Subcutaneous adipose tissue (tissue), 4 donors: ENCODE results near the gene USP34. TPM values are rescaled to one million over a fixed set of nuclear protein-coding genes. Genes with fewer than 3 reads are reported as not detected.

Source experiments
- total RNA-seq, 4 donors: library from RNA; depleted of rRNA; stranded (reverse); fragments of >200 nt; gene quantifications; one replicate each; pipeline ENCODE4 v1.1.0, GENCODE V29; 2016
- TF ChIP-seq, protein P1 (sequence below): fragments of 450-650 bp; IDR thresholded peaks from one replicate; pipeline ENCODE4 v1.5.1; 2016; ENCODE audit warnings: low read depth, mild to moderate bottlenecking, control low read depth, antibody characterized with exemption, moderate library complexity

The USP34 gene
- total RNA-seq, 4 donors from 2014 or later: 137 to 225 (median 148) TPM

DNA sequence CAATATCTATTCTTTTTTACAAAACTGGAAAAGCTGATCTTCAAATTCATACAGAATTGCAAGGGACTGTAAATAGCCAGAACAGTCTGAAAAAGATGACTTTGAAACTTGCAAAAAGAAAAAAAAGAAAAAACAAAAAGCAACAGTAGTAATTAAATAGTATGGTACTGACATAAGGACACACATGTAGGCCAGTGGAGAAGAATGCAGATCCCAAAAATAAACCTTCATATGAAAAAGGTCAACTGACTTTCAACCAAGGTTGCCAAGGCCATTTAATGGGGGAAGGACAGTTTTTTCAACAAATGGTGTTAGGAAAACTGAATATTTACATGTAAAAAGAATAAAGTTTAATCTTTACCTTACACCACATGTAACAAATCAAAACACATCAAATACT lies 111.8 kb downstream of the USP34 start:
- TF ChIP-seq, protein P1, sequence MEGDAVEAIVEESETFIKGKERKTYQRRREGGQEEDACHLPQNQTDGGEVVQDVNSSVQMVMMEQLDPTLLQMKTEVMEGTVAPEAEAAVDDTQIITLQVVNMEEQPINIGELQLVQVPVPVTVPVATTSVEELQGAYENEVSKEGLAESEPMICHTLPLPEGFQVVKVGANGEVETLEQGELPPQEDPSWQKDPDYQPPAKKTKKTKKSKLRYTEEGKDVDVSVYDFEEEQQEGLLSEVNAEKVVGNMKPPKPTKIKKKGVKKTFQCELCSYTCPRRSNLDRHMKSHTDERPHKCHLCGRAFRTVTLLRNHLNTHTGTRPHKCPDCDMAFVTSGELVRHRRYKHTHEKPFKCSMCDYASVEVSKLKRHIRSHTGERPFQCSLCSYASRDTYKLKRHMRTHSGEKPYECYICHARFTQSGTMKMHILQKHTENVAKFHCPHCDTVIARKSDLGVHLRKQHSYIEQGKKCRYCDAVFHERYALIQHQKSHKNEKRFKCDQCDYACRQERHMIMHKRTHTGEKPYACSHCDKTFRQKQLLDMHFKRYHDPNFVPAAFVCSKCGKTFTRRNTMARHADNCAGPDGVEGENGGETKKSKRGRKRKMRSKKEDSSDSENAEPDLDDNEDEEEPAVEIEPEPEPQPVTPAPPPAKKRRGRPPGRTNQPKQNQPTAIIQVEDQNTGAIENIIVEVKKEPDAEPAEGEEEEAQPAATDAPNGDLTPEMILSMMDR: no peak

DNA sequence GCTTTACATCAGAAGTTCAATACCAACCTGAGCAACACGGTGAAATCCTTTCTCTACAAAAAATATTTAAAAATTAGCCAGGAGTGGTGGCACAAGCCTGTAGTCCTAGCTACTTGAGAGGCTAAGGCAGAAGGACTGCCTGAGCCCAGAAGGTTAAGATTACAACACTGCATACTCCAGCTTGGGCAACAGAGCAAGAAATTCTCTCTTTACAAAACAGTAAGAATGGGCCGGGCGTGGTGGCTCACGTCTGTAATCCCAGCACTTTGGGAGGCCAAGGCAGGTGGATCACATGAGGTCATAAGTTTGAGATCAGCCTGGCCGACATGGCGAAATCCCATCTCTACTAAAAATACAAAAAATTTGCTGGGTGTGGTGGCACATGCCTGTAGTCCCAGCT lies 113.2 kb downstream of the USP34 start:
- TF ChIP-seq, protein P1: no peak

DNA sequence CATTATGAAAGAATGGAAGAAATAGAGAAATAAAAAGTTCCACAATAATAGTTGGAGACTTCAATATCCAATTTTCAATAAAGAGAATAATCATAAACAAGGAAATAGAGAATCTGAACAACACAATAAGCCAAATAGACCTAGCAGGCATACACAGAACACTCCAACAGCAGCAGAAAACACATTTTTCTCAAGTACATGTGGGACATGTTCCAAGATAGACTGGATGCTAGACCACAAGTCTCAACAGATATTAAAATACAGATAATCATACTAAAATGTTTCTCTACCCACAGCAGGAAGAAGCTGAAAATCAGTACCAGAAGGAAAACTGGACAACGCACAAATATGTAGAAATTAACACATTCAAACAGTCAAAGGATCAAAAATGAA lies 113.9 kb downstream of the USP34 start:
- TF ChIP-seq, protein P1: no peak

- TF ChIP-seq, protein P1: no peak
Measured at GRCh38 chr2:61356261-61356957, 114.5 kb downstream of the USP34 start.

- TF ChIP-seq, protein P1: no peak
Measured at GRCh38 chr2:61354543-61355197, 116.2 kb downstream of the USP34 start.

GRCh38 chr2:61353909-61354308 lies 117.0 kb downstream of the USP34 start:
- TF ChIP-seq, protein P1: no peak

- TF ChIP-seq, protein P1: no peak
Measured at GRCh38 chr2:61350777-61351176, 120.1 kb downstream of the USP34 start.
